ENCODE data around the gene BACH2.

The BACH2 gene

GRCh38 chr6:90021711-90022110, 274.9 kb downstream of the BACH2 start:
- Histone ChIP-seq H3K36me3 (ENCODE audit: control insufficient read depth, insufficient read depth, low read length) (no peaks in the 10 kb centered on the region), H3K4me1 (ENCODE audit: control insufficient read depth, insufficient read depth, low read length) (no peaks in the 10 kb centered on the region), H3K9me3 (ENCODE audit: control insufficient read depth, low read length) (no peaks in the 10 kb centered on the region), H3K9ac (ENCODE audit: low read length) (no peak overlapping the region), H3K27me3 (ENCODE audit: control insufficient read depth, insufficient read depth, low read length) (no peaks in the 10 kb centered on the region), H3K4me3 (ENCODE audit: low read length) (no peak overlapping the region)

GRCh38 chr6:90020746-90021145, 275.9 kb downstream of the BACH2 start:
- no peak overlapping the region for H3K9ac ChIP-seq (ENCODE audit: low read length)
- H3K27me3 ChIP-seq (ENCODE audit: control insufficient read depth, insufficient read depth, low read length) = no peaks in the 10 kb centered on the region
- H3K36me3 ChIP-seq (ENCODE audit: control insufficient read depth, insufficient read depth, low read length) = no peaks in the 10 kb centered on the region
- no peaks in the 10 kb centered on the region for H3K9me3 ChIP-seq (ENCODE audit: control insufficient read depth, low read length)
- no peaks in the 10 kb centered on the region for H3K4me1 ChIP-seq (ENCODE audit: control insufficient read depth, insufficient read depth, low read length)
- no peak overlapping the region for H3K4me3 ChIP-seq (ENCODE audit: low read length)

- Histone ChIP-seq H3K36me3 (ENCODE audit: control insufficient read depth, insufficient read depth, low read length) (no peaks in the 10 kb centered on the region), H3K9me3 (ENCODE audit: control insufficient read depth, low read length) (no peaks in the 10 kb centered on the region), H3K4me1 (ENCODE audit: control insufficient read depth, insufficient read depth, low read length) (no peaks in the 10 kb centered on the region), H3K9ac (ENCODE audit: low read length) (no peak overlapping the region), H3K27me3 (ENCODE audit: control insufficient read depth, insufficient read depth, low read length) (no peaks in the 10 kb centered on the region), H3K4me3 (ENCODE audit: low read length) (no peak overlapping the region)
Observed at GRCh38 chr6:90019216-90019615, 277.4 kb downstream of the BACH2 start.

- Histone ChIP-seq H3K4me1 (ENCODE audit: control insufficient read depth, insufficient read depth, low read length) (no peaks in the 10 kb centered on the region), H3K9me3 (ENCODE audit: control insufficient read depth, low read length) (no peaks in the 10 kb centered on the region), H3K27me3 (ENCODE audit: control insufficient read depth, insufficient read depth, low read length) (no peaks in the 10 kb centered on the region), H3K9ac (ENCODE audit: low read length) (no peak overlapping the region), H3K36me3 (ENCODE audit: control insufficient read depth, insufficient read depth, low read length) (no peaks in the 10 kb centered on the region), H3K4me3 (ENCODE audit: low read length) (no peak overlapping the region)
Observed at GRCh38 chr6:90015883-90016282, 280.8 kb downstream of the BACH2 start.

- H3K9ac ChIP-seq (ENCODE audit: low read length) = no peak overlapping the region
- H3K9me3 ChIP-seq (ENCODE audit: control insufficient read depth, low read length) = no peaks in the 10 kb centered on the region
- H3K4me3 ChIP-seq (ENCODE audit: low read length) = no peak overlapping the region
- H3K27me3 ChIP-seq (ENCODE audit: control insufficient read depth, insufficient read depth, low read length) = no peaks in the 10 kb centered on the region
- no peaks in the 10 kb centered on the region for H3K4me1 ChIP-seq (ENCODE audit: control insufficient read depth, insufficient read depth, low read length)
- H3K36me3 ChIP-seq (ENCODE audit: control insufficient read depth, insufficient read depth, low read length) = no peaks in the 10 kb centered on the region
Observed at GRCh38 chr6:90008908-90009501, 287.6 kb downstream of the BACH2 start.

GRCh38 chr6:90008189-90008907, 288.3 kb downstream of the BACH2 start:
- no peaks in the 10 kb centered on the region for H3K4me1 ChIP-seq (ENCODE audit: control insufficient read depth, insufficient read depth, low read length)
- no peaks in the 10 kb centered on the region for H3K27me3 ChIP-seq (ENCODE audit: control insufficient read depth, insufficient read depth, low read length)
- H3K36me3 ChIP-seq (ENCODE audit: control insufficient read depth, insufficient read depth, low read length) = no peaks in the 10 kb centered on the region
- H3K9ac ChIP-seq (ENCODE audit: low read length) = no peak overlapping the region
- H3K4me3 ChIP-seq (ENCODE audit: low read length) = no peak overlapping the region
- H3K9me3 ChIP-seq (ENCODE audit: control insufficient read depth, low read length) = no peaks in the 10 kb centered on the region

GRCh38 chr6:90005048-90005827, 291.4 kb downstream of the BACH2 start:
- Histone ChIP-seq H3K9ac (ENCODE audit: low read length) (no peak overlapping the region), H3K27me3 (ENCODE audit: control insufficient read depth, insufficient read depth, low read length) (no peaks in the 10 kb centered on the region), H3K9me3 (ENCODE audit: control insufficient read depth, low read length) (no peaks in the 10 kb centered on the region), H3K36me3 (ENCODE audit: control insufficient read depth, insufficient read depth, low read length) (no peaks in the 10 kb centered on the region), H3K4me3 (ENCODE audit: low read length) (no peak overlapping the region), H3K4me1 (ENCODE audit: control insufficient read depth, insufficient read depth, low read length) (no peaks in the 10 kb centered on the region)

- no peaks in the 10 kb centered on the region for H3K36me3 ChIP-seq (ENCODE audit: control insufficient read depth, insufficient read depth, low read length)
- no peaks in the 10 kb centered on the region for H3K27me3 ChIP-seq (ENCODE audit: control insufficient read depth, insufficient read depth, low read length)
- H3K9me3 ChIP-seq (ENCODE audit: control insufficient read depth, low read length) = no peaks in the 10 kb centered on the region
- H3K9ac ChIP-seq (ENCODE audit: low read length) = no peak overlapping the region
- H3K4me1 ChIP-seq (ENCODE audit: control insufficient read depth, insufficient read depth, low read length) = no peaks in the 10 kb centered on the region
- H3K4me3 ChIP-seq (ENCODE audit: low read length) = no peak overlapping the region
Observed at GRCh38 chr6:90004511-90004910, 292.1 kb downstream of the BACH2 start.

GRCh38 chr6:90003941-90004340, 292.7 kb downstream of the BACH2 start:
- Histone ChIP-seq H3K36me3 (ENCODE audit: control insufficient read depth, insufficient read depth, low read length) (no peaks in the 10 kb centered on the region), H3K4me1 (ENCODE audit: control insufficient read depth, insufficient read depth, low read length) (no peaks in the 10 kb centered on the region), H3K9me3 (ENCODE audit: control insufficient read depth, low read length) (no peaks in the 10 kb centered on the region), H3K9ac (ENCODE audit: low read length) (no peak overlapping the region), H3K27me3 (ENCODE audit: control insufficient read depth, insufficient read depth, low read length) (no peaks in the 10 kb centered on the region), H3K4me3 (ENCODE audit: low read length) (no peak overlapping the region)

- Histone ChIP-seq H3K4me1 (ENCODE audit: control insufficient read depth, insufficient read depth, low read length) (no peaks in the 10 kb centered on the region), H3K9me3 (ENCODE audit: control insufficient read depth, low read length) (no peaks in the 10 kb centered on the region), H3K4me3 (ENCODE audit: low read length) (no peak overlapping the region), H3K27me3 (ENCODE audit: control insufficient read depth, insufficient read depth, low read length) (no peaks in the 10 kb centered on the region), H3K36me3 (ENCODE audit: control insufficient read depth, insufficient read depth, low read length) (no peaks in the 10 kb centered on the region), H3K9ac (ENCODE audit: low read length) (no peak overlapping the region)
Observed at GRCh38 chr6:90003069-90003795, 293.4 kb downstream of the BACH2 start.

GRCh38 chr6:90000864-90001731, 295.5 kb downstream of the BACH2 start:
- Histone ChIP-seq H3K9me3 (ENCODE audit: control insufficient read depth, low read length) (no peaks in the 10 kb centered on the region), H3K4me3 (ENCODE audit: low read length) (no peak overlapping the region)

More at GRCh38 chr6:90000864-90001731, 295.5 kb downstream of the BACH2 start:
- no peaks in the 10 kb centered on the region for H3K4me1 ChIP-seq (ENCODE audit: control insufficient read depth, insufficient read depth, low read length)
- H3K27me3 ChIP-seq (ENCODE audit: control insufficient read depth, insufficient read depth, low read length) = no peaks in the 10 kb centered on the region
- H3K36me3 ChIP-seq (ENCODE audit: control insufficient read depth, insufficient read depth, low read length) = no peaks in the 10 kb centered on the region
- H3K9ac ChIP-seq (ENCODE audit: low read length) = no peak overlapping the region
